ENCODE data around the gene ZBTB20. TPM values are rescaled to one million over a fixed set of nuclear protein-coding genes. Genes with fewer than 3 reads are reported as not detected.
A peak's percentile ranks its signal among the peaks of the same experiment; 100 is the strongest.

Gene ZBTB20
- total RNA-seq, 2 donors from 2014 or later: 111 to 189 TPM

DNA sequence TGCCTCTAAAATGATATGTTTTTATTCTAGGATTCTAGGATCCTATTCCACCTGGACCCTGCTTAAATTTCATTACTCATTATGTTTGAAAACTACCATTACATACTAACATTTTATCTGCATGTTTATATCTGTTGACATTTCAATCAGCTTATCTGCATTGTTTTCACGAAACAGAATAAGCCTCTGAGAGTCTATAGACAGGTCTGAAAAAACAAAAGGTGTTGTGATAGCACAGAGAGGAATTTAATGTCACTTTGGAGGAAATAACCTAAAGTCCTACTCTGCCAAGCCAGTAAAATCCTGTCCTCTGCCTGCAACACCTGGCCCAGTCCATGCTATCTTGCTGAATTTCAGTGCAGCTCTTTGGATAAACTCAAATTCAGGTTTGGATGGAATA is 315.2 kb downstream of the ZBTB20 start:
- no peak overlapping the region for H3K27ac ChIP-seq
- no peaks in the 10 kb centered on the region for H3K27me3 ChIP-seq (replicated peaks; ENCODE audit: insufficient read depth)
- 65% methylated on average over 1 of the region's 1 CpG for WGBS
- no peaks in the 10 kb centered on the region for H3K9me3 ChIP-seq
- H3K36me3 ChIP-seq: no peaks in the 10 kb centered on the region
- H3K4me1 ChIP-seq (replicated peaks): no peaks in the 10 kb centered on the region
- TF ChIP-seq POLR2AphosphoS5 (IDR thresholded peaks at IDR 0.05) (no peak), POLR2A (IDR thresholded peaks at IDR 0.05) (no peak)
- TF ChIP-seq, protein P1, sequence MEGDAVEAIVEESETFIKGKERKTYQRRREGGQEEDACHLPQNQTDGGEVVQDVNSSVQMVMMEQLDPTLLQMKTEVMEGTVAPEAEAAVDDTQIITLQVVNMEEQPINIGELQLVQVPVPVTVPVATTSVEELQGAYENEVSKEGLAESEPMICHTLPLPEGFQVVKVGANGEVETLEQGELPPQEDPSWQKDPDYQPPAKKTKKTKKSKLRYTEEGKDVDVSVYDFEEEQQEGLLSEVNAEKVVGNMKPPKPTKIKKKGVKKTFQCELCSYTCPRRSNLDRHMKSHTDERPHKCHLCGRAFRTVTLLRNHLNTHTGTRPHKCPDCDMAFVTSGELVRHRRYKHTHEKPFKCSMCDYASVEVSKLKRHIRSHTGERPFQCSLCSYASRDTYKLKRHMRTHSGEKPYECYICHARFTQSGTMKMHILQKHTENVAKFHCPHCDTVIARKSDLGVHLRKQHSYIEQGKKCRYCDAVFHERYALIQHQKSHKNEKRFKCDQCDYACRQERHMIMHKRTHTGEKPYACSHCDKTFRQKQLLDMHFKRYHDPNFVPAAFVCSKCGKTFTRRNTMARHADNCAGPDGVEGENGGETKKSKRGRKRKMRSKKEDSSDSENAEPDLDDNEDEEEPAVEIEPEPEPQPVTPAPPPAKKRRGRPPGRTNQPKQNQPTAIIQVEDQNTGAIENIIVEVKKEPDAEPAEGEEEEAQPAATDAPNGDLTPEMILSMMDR (IDR thresholded peaks at IDR 0.05): no peak
- no peak for DNase-seq (ENCODE audit: low spot score)
- intact Hi-C loops (cut with DNase I): no loop called here
- H3K4me3 ChIP-seq: no peak overlapping the region

DNA sequence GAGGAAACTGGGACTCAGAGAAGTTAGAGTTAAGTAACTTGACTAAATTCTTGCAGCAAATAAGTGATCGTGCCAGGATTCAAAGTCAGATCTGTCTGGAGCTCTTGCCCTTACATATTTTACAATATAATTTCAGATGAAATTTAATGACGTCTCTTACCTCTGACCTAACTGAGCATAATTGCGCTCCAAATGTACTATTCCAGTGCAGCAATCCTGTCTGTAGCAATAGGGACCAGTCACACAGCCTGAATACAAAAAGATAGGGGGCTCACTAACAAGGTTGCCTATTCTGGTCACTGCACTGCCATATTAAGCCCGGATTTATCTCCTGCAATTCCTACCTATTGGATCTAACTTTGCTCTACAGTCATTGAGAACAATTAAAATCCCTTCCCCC is 316.4 kb downstream of the ZBTB20 start:
- Histone ChIP-seq H3K27me3 (replicated peaks; ENCODE audit: insufficient read depth) (no peaks in the 10 kb centered on the region), H3K4me3 (no peak overlapping the region), H3K27ac (no peak overlapping the region), H3K36me3 (no peaks in the 10 kb centered on the region), H3K4me1 (replicated peaks) (no peaks in the 10 kb centered on the region), H3K9me3 (no peaks in the 10 kb centered on the region)
- 81% methylated on average over 4 of the region's 4 CpGs for WGBS
- intact Hi-C loops (cut with DNase I): no loop called here
- DNase-seq (ENCODE audit: low spot score): no peak
- TF ChIP-seq, protein P1 (IDR thresholded peaks at IDR 0.05): no peak
- TF ChIP-seq POLR2AphosphoS5 (IDR thresholded peaks at IDR 0.05) (no peak), POLR2A (IDR thresholded peaks at IDR 0.05) (no peak)

DNA sequence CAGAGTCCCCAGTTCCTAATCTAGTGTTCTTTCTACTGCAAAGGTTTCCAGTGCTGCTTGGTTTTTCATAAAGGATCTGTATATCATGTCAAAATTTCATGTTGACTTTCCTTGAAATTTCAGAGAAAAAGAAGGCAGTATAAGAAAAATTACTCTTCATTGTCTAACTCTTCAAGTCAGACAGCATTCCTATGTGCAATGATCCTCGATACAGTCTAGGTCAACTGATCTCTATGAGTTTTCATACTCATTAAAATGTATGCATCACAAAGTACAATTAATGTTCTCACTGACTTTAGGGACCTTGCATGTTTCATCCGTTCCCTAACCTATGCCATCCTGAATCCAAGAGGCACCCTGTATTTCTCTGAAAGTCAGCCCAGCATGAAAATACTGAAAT is 317.3 kb downstream of the ZBTB20 start:
- no peaks in the 10 kb centered on the region for H3K4me1 ChIP-seq (replicated peaks)
- H3K27me3 ChIP-seq (replicated peaks; ENCODE audit: insufficient read depth): no peaks in the 10 kb centered on the region
- 56% methylated on average over 2 of the region's 2 CpGs for WGBS
- no peak overlapping the region for H3K27ac ChIP-seq
- H3K4me3 ChIP-seq: no peak overlapping the region
- H3K36me3 ChIP-seq: no peaks in the 10 kb centered on the region
- no peak for DNase-seq (ENCODE audit: low spot score)
- TF ChIP-seq POLR2A (IDR thresholded peaks at IDR 0.05) (no peak), POLR2AphosphoS5 (IDR thresholded peaks at IDR 0.05) (no peak)
- TF ChIP-seq, protein P1 (IDR thresholded peaks at IDR 0.05): no peak
- intact Hi-C loops (cut with DNase I): loop anchor here (10.0 kb wide), 1 partner anchor 335 kb away; no protein-coding TSS in a partner anchor
- no peaks in the 10 kb centered on the region for H3K9me3 ChIP-seq

DNA sequence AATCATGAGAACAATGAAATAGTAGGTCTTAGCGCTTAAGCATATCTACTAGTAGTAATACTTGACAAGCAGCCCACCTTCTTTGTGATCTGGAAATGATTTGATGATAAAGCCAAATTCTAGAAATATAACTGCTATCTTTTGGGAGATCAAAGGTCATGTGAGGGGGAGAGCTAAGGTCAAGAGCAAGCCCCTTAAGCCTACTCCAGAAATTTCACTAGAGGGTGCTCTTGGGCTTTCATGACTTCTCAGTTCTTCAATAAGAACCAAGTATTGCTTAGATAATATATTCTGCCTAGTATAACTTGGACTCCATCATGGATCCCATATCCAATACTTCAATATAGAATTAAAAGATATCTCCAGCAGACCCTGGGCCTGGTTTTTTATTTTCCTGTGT is 319.6 kb downstream of the ZBTB20 start:
- Histone ChIP-seq H3K4me3 (no peak overlapping the region), H3K9me3 (no peaks in the 10 kb centered on the region), H3K27ac (no peak overlapping the region), H3K36me3 (no peaks in the 10 kb centered on the region), H3K4me1 (replicated peaks) (no peaks in the 10 kb centered on the region), H3K27me3 (replicated peaks; ENCODE audit: insufficient read depth) (no peaks in the 10 kb centered on the region)
- TF ChIP-seq, protein P1 (IDR thresholded peaks at IDR 0.05): peak in 3 of 4 experiments; percentile 22 to 45 (median 33)
- no peak for TF ChIP-seq POLR2AphosphoS5 (IDR thresholded peaks at IDR 0.05)
- TF ChIP-seq POLR2A (IDR thresholded peaks at IDR 0.05): no peak
- 94% methylated on average over 1 of the region's 1 CpG for WGBS
- no peak for DNase-seq (ENCODE audit: low spot score)
- intact Hi-C loops (cut with DNase I): loop anchor here (10.0 kb wide), 1 partner anchor 337 kb away; no protein-coding TSS in a partner anchor

DNA sequence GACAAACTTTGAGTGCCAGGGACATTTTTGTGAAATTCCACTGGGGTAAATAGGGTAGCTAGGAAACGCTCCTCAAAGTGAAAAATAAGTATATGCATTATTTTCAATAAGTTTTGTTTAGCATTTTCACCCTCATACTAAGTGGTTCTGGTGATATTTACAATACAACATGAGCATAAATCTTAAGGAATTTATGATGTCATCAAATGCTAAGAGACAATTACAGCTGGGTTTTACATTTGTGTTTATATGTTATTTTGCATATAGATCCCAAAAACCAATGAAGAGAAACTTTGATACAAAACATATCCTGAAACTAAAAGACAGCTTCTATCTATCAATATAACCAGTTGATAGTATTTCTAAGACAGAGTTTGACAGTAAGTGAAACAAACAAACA is 323.1 kb downstream of the ZBTB20 start:
- DNase-seq (ENCODE audit: low spot score): no peak
- TF ChIP-seq POLR2A (IDR thresholded peaks at IDR 0.05): no peak
- TF ChIP-seq, protein P1 (IDR thresholded peaks at IDR 0.05): no peak
- no peak for TF ChIP-seq POLR2AphosphoS5 (IDR thresholded peaks at IDR 0.05)
- no peaks in the 10 kb centered on the region for H3K27me3 ChIP-seq (replicated peaks; ENCODE audit: insufficient read depth)
- H3K27ac ChIP-seq: no peak overlapping the region
- H3K4me1 ChIP-seq (replicated peaks): no peaks in the 10 kb centered on the region
- H3K4me3 ChIP-seq: no peak overlapping the region
- 98% methylated on average over 1 of the region's 1 CpG for WGBS
- intact Hi-C loops (cut with DNase I): loop anchor here (10.0 kb wide), 1 partner anchor 341 kb away; no protein-coding TSS in a partner anchor
- H3K36me3 ChIP-seq: no peaks in the 10 kb centered on the region
- H3K9me3 ChIP-seq: no peaks in the 10 kb centered on the region
